Esophagus muscularis mucosa (tissue), 4 donors: Measurements from ENCODE around the gene HELZ2. TPM values are rescaled to one million over a fixed set of nuclear protein-coding genes. Genes with fewer than 3 reads are reported as not detected.

Experiments used
- DNase-seq: peaks from one replicate; pipeline ENCODE4 v3.0.0-alpha.2; 2017; ENCODE audit errors: extremely low spot score
- H3K27ac ChIP-seq, 4 donors: fragments of 200-600 bp; sonication (generic); replicated peaks in 1 of 4; 1 replicate in 3 of 4; 2 replicates in 1 of 4; pipeline ENCODE4 v1.5.1; 2016 to 2019; ENCODE audit warnings: mild to moderate bottlenecking in 1 of 4
- H3K27me3 ChIP-seq, 4 donors: fragments of 200-600 bp; sonication (generic); one replicate each; pipeline versions ENCODE4 v1.5.1 to v1.6.0; 2016 to 2019
- H3K36me3 ChIP-seq, 4 donors: fragments of 200-600 bp; sonication (generic); one replicate each; pipeline ENCODE4 v1.5.1; 2016 to 2019
- H3K4me1 ChIP-seq, 4 donors: fragments of 200-600 bp; sonication (generic); one replicate each; pipeline ENCODE4 v1.5.1; 2016 to 2019
- H3K4me3 ChIP-seq, 4 donors: fragments of 200-600 bp; sonication (generic); 1 replicate in 2 of 4; 2 replicates in 2 of 4; pipeline ENCODE4 v1.5.1; 2016 to 2019; ENCODE audit warnings: mild to moderate bottlenecking in 4 of 4, moderate library complexity in 1 of 4
- H3K9me3 ChIP-seq, 4 donors: fragments of 200-600 bp; sonication (generic); 1 replicate in 3 of 4; 2 replicates in 1 of 4; pipeline ENCODE4 v1.5.1; 2016 to 2019
- CTCF ChIP-seq, 3 experiments: fragments of 200-600 bp in 2 of 3; fragments of 450-650 bp in 1 of 3; sonication (generic) in 2 of 3; IDR thresholded peaks; one replicate each; pipeline ENCODE4 v1.5.1; 2017 to 2019; ENCODE audit warnings: antibody characterized with exemption in 3 of 3, mild to moderate bottlenecking in 2 of 3, moderate library complexity in 1 of 3
- EP300 ChIP-seq: sonication (generic); formaldehyde crosslinking; IDR thresholded peaks from one replicate; pipeline ENCODE4 v1.6.1; 2017; ENCODE audit warnings: antibody characterized with exemption
- POLR2A ChIP-seq: fragments of 450-650 bp; IDR thresholded peaks from one replicate; pipeline ENCODE4 v1.6.1; 2017; ENCODE audit warnings: antibody characterized with exemption, moderate library complexity, mild to moderate bottlenecking, low read depth
- POLR2AphosphoS5 ChIP-seq, 2 donors: sonication (generic); formaldehyde crosslinking; IDR thresholded peaks; one replicate each; pipeline ENCODE4 v1.6.1; 2017; ENCODE audit warnings: antibody characterized with exemption in 2 of 2
- WGBS: methylation state at CpG from one replicate; pipeline ENCODE4 v1.1.5; 2018; 5-methylcytosine and 5-hydroxymethylcytosine counted together
- intact Hi-C: fragments of 100-400 bp; cut with DNase I; formaldehyde crosslinking; loops from one replicate; pipeline ENCODE4 v1.15.1; 2023
- total RNA-seq, 4 donors: library from RNA; depleted of rRNA; stranded (reverse); fragments of >200 nt; gene quantifications; one replicate each; pipeline versions ENCODE4 v1.1.0 to v1.2.1, GENCODE V29; 2016

Gene HELZ2
- total RNA-seq, 4 donors from 2014 or later: 19.5 to 36.9 (median 30.3) TPM

GRCh38 chr20:63598479-63599395 lies 24.7 kb upstream of the HELZ2 start:
- Histone ChIP-seq H3K27ac (no peak overlapping the region), H3K9me3 (no peaks in the 10 kb centered on the region), H3K4me1 (peaks cover 0 to 10% (median 0%) of the 10 kb centered on the region in 4 donors), H3K36me3 (peaks cover 19 to 96% (median 91%) of the 10 kb centered on the region in 4 donors), H3K4me3 (no peak overlapping the region), H3K27me3 (no peaks in the 10 kb centered on the region)
- intact Hi-C loops: no loop called here
- 94% methylated on average over 33 of the region's 33 CpGs for WGBS
- no peak for DNase-seq
- no peak for TF ChIP-seq EP300
- no peak for TF ChIP-seq POLR2A
- no peak for TF ChIP-seq CTCF (IDR thresholded peaks at IDR 0.05)
- no peak for TF ChIP-seq POLR2AphosphoS5 (IDR thresholded peaks at IDR 0.05)

- DNase-seq: no peak
- Histone ChIP-seq H3K36me3 (peaks cover 17 to 98% (median 91%) of the 10 kb centered on the region in 4 donors), H3K9me3 (no peaks in the 10 kb centered on the region), H3K4me1 (peaks cover 0 to 11% (median 0%) of the 10 kb centered on the region in 4 donors), H3K27ac (no peak overlapping the region), H3K4me3 (no peak overlapping the region), H3K27me3 (no peaks in the 10 kb centered on the region)
- intact Hi-C loops: no loop called here
- no peak for TF ChIP-seq CTCF (IDR thresholded peaks at IDR 0.05)
- no peak for TF ChIP-seq EP300
- 85% methylated on average over 22 of the region's 23 CpGs for WGBS
Observed at GRCh38 chr20:63597651-63598478, 23.8 kb upstream of the HELZ2 start.

GRCh38 chr20:63596423-63596822 lies 22.4 kb upstream of the HELZ2 start:
- Histone ChIP-seq H3K27ac (no peak overlapping the region), H3K4me1 (peaks cover 0 to 11% (median 0%) of the 10 kb centered on the region in 4 donors), H3K36me3 (peaks cover 17 to 98% (median 91%) of the 10 kb centered on the region in 4 donors), H3K4me3 (no peak overlapping the region), H3K27me3 (no peaks in the 10 kb centered on the region), H3K9me3 (no peaks in the 10 kb centered on the region)
- WGBS: 86% methylated on average over 3 of the region's 6 CpGs
- DNase-seq: no peak
- intact Hi-C loops: no loop called here
- no peak for TF ChIP-seq POLR2A
- TF ChIP-seq EP300: no peak
- TF ChIP-seq POLR2AphosphoS5 (IDR thresholded peaks at IDR 0.05): no peak
- no peak for TF ChIP-seq CTCF (IDR thresholded peaks at IDR 0.05)

- TF ChIP-seq POLR2AphosphoS5 (IDR thresholded peaks at IDR 0.05) (no peak), CTCF (IDR thresholded peaks at IDR 0.05) (no peak), POLR2A (no peak), EP300 (no peak)
- H3K4me3 ChIP-seq: no peak overlapping the region
- no peak for DNase-seq
- WGBS: 98% methylated on average over 7 of the region's 30 CpGs
- no peaks in the 10 kb centered on the region for H3K9me3 ChIP-seq
- no peaks in the 10 kb centered on the region for H3K27me3 ChIP-seq
- no peak overlapping the region for H3K27ac ChIP-seq
- H3K4me1 ChIP-seq: peaks cover 0 to 11% (median 0%) of the 10 kb centered on the region in 4 donors
- intact Hi-C loops: no loop called here
- peaks cover 25 to 98% (median 90%) of the 10 kb centered on the region in 4 donors for H3K36me3 ChIP-seq
Observed at GRCh38 chr20:63595416-63596127, 21.5 kb upstream of the HELZ2 start.
